Heart left ventricle (tissue), 16 donors: ENCODE data around the gene RPRD1B. TPM values are rescaled to one million over a fixed set of nuclear protein-coding genes. Genes with fewer than 3 reads are reported as not detected.

Experiments
- ATAC-seq, 4 donors: fragments of 200-7000 bp; cut with Tn5 transposase; one replicate each; pipeline ENCODE4 v1.9.1; 2020 to 2022; ENCODE audit warnings: moderate library complexity in 4 of 4, mild to moderate bottlenecking in 3 of 4, moderate number of reproducible peaks in 1 of 4
- DNase-seq, 5 donors: peaks; one replicate each; pipeline ENCODE4 v3.0.0-alpha.2; 2020
- H3K27ac ChIP-seq, 12 donors: fragments of 200-600 bp; sonication (generic) in 4 of 12; one replicate each; pipeline versions ENCODE4 v1.5.0 to v1.8.0; 2016 to 2022; ENCODE audit warnings: mild to moderate bottlenecking in 2 of 12
- H3K27me3 ChIP-seq, 9 donors: fragments of 200-600 bp; sonication (generic) in 2 of 9; one replicate each; pipeline versions ENCODE4 v1.5.1 to v1.8.0; 2016 to 2022; ENCODE audit warnings: mild to moderate bottlenecking in 3 of 9
- H3K36me3 ChIP-seq, 9 donors: fragments of 200-600 bp; sonication (generic) in 2 of 9; one replicate each; pipeline versions ENCODE4 v1.5.0 to v1.8.0; 2018 to 2022; ENCODE audit warnings: mild to moderate bottlenecking in 2 of 9
- H3K4me1 ChIP-seq, 12 donors: fragments of 200-600 bp; sonication (generic) in 4 of 12; one replicate each; pipeline versions ENCODE4 v1.5.0 to v1.8.0; 2016 to 2022; ENCODE audit warnings: mild to moderate bottlenecking in 3 of 12
- H3K4me3 ChIP-seq, 12 donors: fragments of 200-600 bp; sonication (generic) in 4 of 12; one replicate each; pipeline versions ENCODE4 v1.5.0 to v1.8.0; 2017 to 2022; ENCODE audit warnings: mild to moderate bottlenecking in 9 of 12, moderate library complexity in 4 of 12
- H3K9me3 ChIP-seq, 12 donors: fragments of 200-600 bp; sonication (generic) in 4 of 12; one replicate each; pipeline versions ENCODE4 v1.5.0 to v1.8.0; 2016 to 2022; ENCODE audit warnings: mild to moderate bottlenecking in 1 of 12
- CTCF ChIP-seq, 12 donors: fragments of 200-600 bp; sonication (generic) in 4 of 12; IDR thresholded peaks; one replicate each; pipeline versions ENCODE4 v1.5.0 to v1.8.0; 2018 to 2022; ENCODE audit warnings: antibody characterized with exemption in 12 of 12, mild to moderate bottlenecking in 5 of 12
- POLR2A ChIP-seq, 2 donors: fragments of 450-650 bp; IDR thresholded peaks; one replicate each; pipeline ENCODE4 v1.6.1; 2017; ENCODE audit warnings: antibody characterized with exemption in 2 of 2, mild to moderate bottlenecking in 2 of 2, moderate library complexity in 2 of 2
- WGBS, 4 donors: extraction: QIAGEN DNeasy Blood & Tissue Kit in 2 of 4; methylation state at CpG; one replicate each; pipeline versions ENCODE4 v1.1.5 to v1.1.7; 2013 to 2018; 5-methylcytosine and 5-hydroxymethylcytosine counted together
- intact Hi-C, 10 donors: fragments of 100-400 bp; cut with DNase I; formaldehyde crosslinking; loops; one replicate each; pipeline versions ENCODE4 v1.11.1 to v1.14.2; 2022
- polyA plus RNA-seq, 2 donors: library from polyadenylated mRNA; stranded (reverse); fragments of 200-250 nt; gene quantifications; one replicate each; pipeline ENCODE4 v1.2.3, GENCODE V29; 2013
- total RNA-seq, 9 donors: library from RNA; depleted of rRNA in 2 of 9; stranded (reverse); fragments of >200 nt in 2 of 9; fragmentation: NEBNext Ultra II Directional in 3 of 9; extraction: Animal tissue kit (Norgen Biotek cat#: 25700) in 3 of 9; gene quantifications; one replicate each; pipeline versions ENCODE4 v1.1.0 to v1.2.4, GENCODE V29; 2016 to 2023
- donor health status: ischemic (EF 13 %, LVEDD 7.1; RV severe dilation, severe dysfunction).
- donor health status: healthy with polysubstance abuse.
- donor health status: DM: no; HTN: yes; CAD: no.
- donor health status: DM: no; HTN: no; CAD: no.
- donor health status: ischemic (EF 25% LVEDD 6.9; RV normal size, moderate dysfunction).
- donor health status: ischemic (EF 25% LVEDD 5.7; RV mildly dilated, moderate dysfunction).
- donor health status: healthy.
- donor health status: DM: yes; HTN: yes; CAD: no.
- donor health status: ischemic (EF 35%, LVEDD 5.7; RV mildly dilated, moderate dysfunction).
- donor health status: nonischemic (EF 11% LVEDD 7.7; RV severe dilation, severe dysfunction).
- donor health status: DM: yes; HTN: yes; CAD: no.
- donor health status: PGD.
- donor health status: ischemic (EF 29% LVEDD 5.4; RV normal size, mild dysfunction).
- donor health status: nonischemic (EF 23%, LVEDD 6.1; RV moderate dilation, normal function).

RPRD1B gene
- total and polyA plus RNA-seq, 11 donors, result 9.1 to 60.2 (median 41.8) TPM

- H3K4me3 ChIP-seq, result no peak overlapping the region
- H3K9me3 ChIP-seq, result no peaks in the 10 kb centered on the region
- H3K36me3 ChIP-seq, result peaks cover 0 to 40% (median 8%) of the 10 kb centered on the region in 9 donors
- intact Hi-C loops, result no loop called here
- TF ChIP-seq POLR2A (IDR thresholded peaks at IDR 0.05) (no peak), CTCF (IDR thresholded peaks at IDR 0.05) (no peak)
- ATAC-seq, result no peak
- no peak for DNase-seq
- peak overlapping the region; percentile 45 to 93 (median 83) for H3K27ac ChIP-seq
- H3K4me1 ChIP-seq, result peaks cover 2 to 71% (median 50%) of the 10 kb centered on the region in 12 donors
- 59 to 70% (median 67%) methylated on average over 9 of the region's 9 CpGs for WGBS, 4 donors
- H3K27me3 ChIP-seq, result no peaks in the 10 kb centered on the region
Measured at GRCh38 chr20:37986044-37986858, 47.3 kb upstream of the RPRD1B start.

- ATAC-seq (peak; percentile 59 to 81 (median 72)), DNase-seq (peak; percentile 76 to 92 (median 82))
- Histone ChIP-seq H3K4me1 (peaks cover 4 to 79% (median 56%) of the 10 kb centered on the region in 12 donors), H3K27ac (peak overlapping the region; percentile 48 to 93 (median 83)), H3K9me3 (no peaks in the 10 kb centered on the region), H3K4me3 (no peak overlapping the region), H3K36me3 (peaks cover 0 to 36% (median 6%) of the 10 kb centered on the region in 9 donors), H3K27me3 (no peaks in the 10 kb centered on the region)
- 36 to 50% (median 43%) methylated on average over 9 of the region's 9 CpGs for WGBS, 4 donors
- intact Hi-C loops, result no loop called here
- TF ChIP-seq POLR2A (IDR thresholded peaks at IDR 0.05) (no peak), CTCF (IDR thresholded peaks at IDR 0.05) (no peak)
Measured at GRCh38 chr20:37986873-37987601, 46.5 kb upstream of the RPRD1B start.

GRCh38 chr20:37987602-37988290, 45.8 kb upstream of the RPRD1B start:
- Histone ChIP-seq H3K4me1 (peaks cover 4 to 86% (median 59%) of the 10 kb centered on the region in 12 donors), H3K4me3 (no peak overlapping the region), H3K36me3 (peaks cover 0 to 29% (median 5%) of the 10 kb centered on the region in 9 donors), H3K27ac (peak overlapping the region; percentile 48 to 93 (median 83)), H3K27me3 (no peaks in the 10 kb centered on the region), H3K9me3 (no peaks in the 10 kb centered on the region)
- ATAC-seq (no peak), DNase-seq (no peak)
- WGBS, 4 donors, result 59 to 68% (median 61%) methylated on average over 12 of the region's 12 CpGs
- intact Hi-C loops, result loop anchor here in 1 of 10 donors (2.0 kb wide), 1 partner anchor 107 kb away; no protein-coding TSS in a partner anchor
- no peak for TF ChIP-seq CTCF (IDR thresholded peaks at IDR 0.05)
- TF ChIP-seq POLR2A (IDR thresholded peaks at IDR 0.05), result no peak
